Natural killer cell (primary cell): ENCODE measurements around the gene MEST. TPM values are rescaled to one million over a fixed set of nuclear protein-coding genes. Genes with fewer than 3 reads are reported as not detected.

Experiments
- ATAC-seq, 3 donors: fragments of 150-1000 bp in 2 of 3; fragments of 200-7000 bp in 1 of 3; cut with Tn5 transposase; 1 replicate in 1 of 3; 2 replicates in 2 of 3; pipeline ENCODE4 v1.10.0; 2021; ENCODE audit warnings: mild to moderate bottlenecking in 2 of 3, moderate library complexity in 2 of 3
- DNase-seq, 2 donors: peaks; one replicate each; pipeline versions ENCODE4 v3.0.0 to v3.0.0-alpha.2; 2013 to 2021; ENCODE audit warnings: mixed read lengths in 1 of 2
- H3K27ac ChIP-seq: one replicate; pipeline ENCODE4 v1.5.1; 2013; ENCODE audit warnings: mild to moderate bottlenecking, low read length
- H3K27me3 ChIP-seq: one replicate; pipeline ENCODE4 v1.6.1; 2013; ENCODE audit warnings: low read length; ENCODE audit not compliant: control insufficient read depth, insufficient read depth
- H3K36me3 ChIP-seq: one replicate; pipeline ENCODE4 v1.6.1; 2013; ENCODE audit warnings: low read length; ENCODE audit not compliant: control insufficient read depth, insufficient read depth
- H3K4me1 ChIP-seq: one replicate; pipeline ENCODE4 v1.6.1; 2013; ENCODE audit warnings: low read length; ENCODE audit not compliant: control insufficient read depth, insufficient read depth
- H3K4me3 ChIP-seq: one replicate; pipeline ENCODE4 v1.5.1; 2013; ENCODE audit warnings: low read length
- H3K9me3 ChIP-seq: one replicate; pipeline ENCODE4 v1.6.1; 2013; ENCODE audit warnings: low read length; ENCODE audit not compliant: control insufficient read depth, insufficient read depth
- H3K27ac Mint-ChIP-seq, 2 donors: one replicate each; pipeline ENCODE4 v1.8.0; 2022; ENCODE audit warnings: mild to moderate bottlenecking in 2 of 2, mixed read lengths in 2 of 2, moderate library complexity in 1 of 2
- H3K27me3 Mint-ChIP-seq, 2 donors: one replicate each; pipeline ENCODE4 v1.8.0; 2022; ENCODE audit warnings: low read depth in 2 of 2, mixed read lengths in 2 of 2
- H3K36me3 Mint-ChIP-seq: one replicate; pipeline ENCODE4 v1.8.0; 2022; ENCODE audit warnings: mixed read lengths
- H3K4me1 Mint-ChIP-seq, 2 donors: one replicate each; pipeline ENCODE4 v1.8.0; 2022; ENCODE audit warnings: mixed read lengths in 2 of 2
- H3K4me3 Mint-ChIP-seq: one replicate; pipeline ENCODE4 v1.8.0; 2022; ENCODE audit warnings: mild to moderate bottlenecking, moderate library complexity, mixed read lengths
- H3K9me3 Mint-ChIP-seq, 2 donors: one replicate each; pipeline ENCODE4 v1.8.0; 2022; ENCODE audit warnings: mixed read lengths in 2 of 2
- CTCF ChIP-seq: fragments of 200-600 bp; IDR thresholded peaks from one replicate; pipeline ENCODE4 v1.8.0; 2022; ENCODE audit warnings: antibody characterized with exemption
- WGBS: methylation state at CpG from one replicate; pipeline ENCODE4 v1.1.7; 2013; ENCODE audit warnings: missing lambda C conversion rate; ENCODE audit not compliant: insufficient coverage; 5-methylcytosine and 5-hydroxymethylcytosine counted together
- intact Hi-C: fragments of 100-400 bp; cut with micrococcal nuclease; formaldehyde crosslinking; loops from one replicate; pipeline ENCODE4 v1.14.2; 2022
- total RNA-seq, 4 donors: library from RNA; stranded (reverse); fragments of 120-200 nt in 1 of 4; gene quantifications; one replicate each; pipeline versions ENCODE4 v1.2.3 to v1.2.4, GENCODE V29; 2013 to 2022

MEST gene
- total RNA-seq, 3 donors from 2014 or later (not counting 1 experiment from before 2014, with no cell fraction given) = 0.55 to 2.2 (median 0.70) TPM

DNA sequence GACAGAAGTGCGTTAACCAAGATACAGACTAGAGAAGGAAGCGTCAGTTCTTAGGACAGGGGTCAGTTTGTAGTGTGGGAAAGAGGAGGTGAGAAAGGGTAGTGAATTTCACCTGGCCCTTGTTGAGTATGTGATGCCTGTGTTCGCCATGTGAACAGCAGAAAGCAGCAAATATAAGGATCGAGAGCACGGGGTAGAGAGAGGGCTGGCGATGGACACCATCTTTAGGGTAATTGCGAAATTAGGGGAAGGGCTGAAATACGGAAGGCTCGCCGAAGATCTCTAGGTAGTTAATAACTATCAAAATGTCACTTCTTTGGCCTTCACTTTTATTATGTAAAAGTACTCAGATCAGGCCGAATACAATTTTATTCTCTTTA is 6.2 kb upstream of the MEST start:
- no peaks in the 10 kb centered on the region for H3K36me3 Mint-ChIP-seq
- 80% methylated on average over 11 of the region's 11 CpGs for WGBS

DNA sequence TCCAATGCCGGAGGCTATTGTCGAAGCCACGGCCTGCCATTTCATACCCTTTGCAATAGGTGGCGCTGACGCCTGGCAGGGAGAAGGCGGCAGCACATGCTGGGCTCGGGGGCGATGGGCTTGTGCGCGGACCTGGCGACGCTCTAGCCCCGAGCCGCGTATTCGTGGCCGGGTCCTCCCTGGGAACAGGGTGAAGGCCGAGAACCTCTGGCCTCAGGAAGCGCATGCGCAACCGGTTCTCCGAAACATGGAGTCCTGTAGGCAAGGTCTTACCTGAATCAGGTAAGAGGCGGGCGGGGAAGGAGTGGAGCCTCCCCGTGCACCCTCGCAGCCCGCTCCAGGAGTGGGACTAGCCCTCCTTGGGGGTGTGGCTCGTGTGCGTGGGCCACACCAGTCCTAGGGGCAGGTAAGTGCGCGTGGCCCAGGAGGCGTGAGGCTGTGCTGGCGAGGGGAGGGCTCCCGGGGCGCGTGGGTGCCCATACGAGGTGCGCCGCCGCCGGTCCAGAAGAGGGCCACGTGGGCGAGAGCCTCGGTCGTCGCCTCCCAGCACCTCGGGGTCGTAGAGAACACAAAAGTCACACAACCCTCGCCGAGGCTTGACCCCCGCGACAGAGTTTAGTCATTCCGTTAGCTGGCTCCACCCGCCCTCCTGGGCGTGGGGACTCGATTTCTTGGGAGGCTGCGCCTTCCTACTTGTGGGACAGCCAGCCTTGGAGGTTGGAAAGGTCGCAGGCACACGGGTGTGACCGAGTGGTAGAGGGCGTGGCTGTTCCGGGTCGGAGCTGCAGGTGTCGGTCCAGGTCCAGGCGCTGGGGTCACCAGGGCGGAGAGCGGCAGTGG is 5.6 kb upstream of the MEST start:
- ATAC-seq = peak; percentile 76 to 91 (median 89)
- DNase-seq = peak in 1 of 2 donors; percentile 78
- Mint-ChIP-seq H3K36me3 (no peaks in the 10 kb centered on the region), H3K4me1 (peaks cover 24 to 32% of the 10 kb centered on the region in 2 donors), H3K4me3 (peak overlapping the region; percentile 91), H3K27me3 (peaks cover 47 to 60% of the 10 kb centered on the region in 2 donors), H3K27ac (peak overlapping the region in 1 of 2 donors; percentile 70), H3K9me3 (no peaks in the 10 kb centered on the region)
- Histone ChIP-seq H3K4me1 (peaks cover 24% of the 10 kb centered on the region), H3K4me3 (peak overlapping the region; percentile 51), H3K36me3 (no peaks in the 10 kb centered on the region), H3K27ac (no peak overlapping the region), H3K9me3 (no peaks in the 10 kb centered on the region), H3K27me3 (peaks cover 4% of the 10 kb centered on the region)
- 2% methylated on average over 67 of the region's 67 CpGs for WGBS
- TF ChIP-seq CTCF = peak; percentile 73
- intact Hi-C loops = no loop called here

More for the DNA sequence above, 6.2 kb upstream of the MEST start:
- no peak for TF ChIP-seq CTCF
- ATAC-seq (no peak), DNase-seq (no peak)
- H3K9me3 ChIP-seq = no peaks in the 10 kb centered on the region
- Mint-ChIP-seq H3K9me3 (no peaks in the 10 kb centered on the region), H3K4me3 (peak overlapping the region; percentile 91), H3K4me1 (peaks cover 24 to 28% of the 10 kb centered on the region in 2 donors), H3K27me3 (peaks cover 43 to 56% of the 10 kb centered on the region in 2 donors), H3K27ac (peak overlapping the region in 1 of 2 donors; percentile 70)
- no peaks in the 10 kb centered on the region for H3K36me3 ChIP-seq
- H3K4me1 ChIP-seq = peaks cover 18% of the 10 kb centered on the region
- intact Hi-C loops = no loop called here
- peaks cover 3% of the 10 kb centered on the region for H3K27me3 ChIP-seq
- H3K27ac ChIP-seq = no peak overlapping the region
- H3K4me3 ChIP-seq = peak overlapping the region; percentile 51

DNA sequence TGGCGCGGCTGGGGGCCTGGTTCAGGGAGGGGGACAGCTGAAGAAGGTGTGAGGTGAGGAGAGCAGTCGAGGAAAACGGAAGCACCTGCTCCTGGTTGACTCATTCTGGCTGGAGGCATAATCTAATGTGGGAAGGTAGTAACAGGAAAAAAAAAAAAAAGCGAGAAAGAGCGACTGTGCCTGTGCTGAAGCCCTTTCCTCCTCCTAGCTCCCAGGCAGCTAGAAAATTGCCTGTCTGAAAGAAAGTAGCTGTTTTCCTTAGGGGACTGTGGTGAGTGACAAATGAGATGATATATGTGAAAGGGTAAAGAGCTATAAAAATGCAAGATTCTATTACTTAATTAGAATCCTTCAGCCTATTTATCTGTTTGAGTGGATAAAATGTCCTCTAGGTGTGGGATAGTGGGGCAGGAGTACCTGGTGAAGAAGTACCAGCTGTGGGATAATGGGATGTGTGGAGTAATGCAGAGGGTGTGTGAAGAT is 4.9 kb upstream of the MEST start:
- Mint-ChIP-seq H3K4me1 (peaks cover 24 to 37% of the 10 kb centered on the region in 2 donors), H3K27ac (peak overlapping the region in 1 of 2 donors; percentile 70), H3K4me3 (peak overlapping the region; percentile 91), H3K36me3 (no peaks in the 10 kb centered on the region), H3K27me3 (peaks cover 46 to 60% of the 10 kb centered on the region in 2 donors), H3K9me3 (no peaks in the 10 kb centered on the region)
- Histone ChIP-seq H3K27me3 (peaks cover 4% of the 10 kb centered on the region), H3K9me3 (no peaks in the 10 kb centered on the region), H3K4me1 (peaks cover 29% of the 10 kb centered on the region), H3K27ac (no peak overlapping the region), H3K36me3 (no peaks in the 10 kb centered on the region), H3K4me3 (peak overlapping the region; percentile 51)
- WGBS = 3% methylated on average over 4 of the region's 6 CpGs
- DNase-seq = no peak
- no peak for TF ChIP-seq CTCF
- ATAC-seq = no peak
- intact Hi-C loops = no loop called here
